GM21360 (cell line): ENCODE results near the gene SFSWAP.

ENCODE experiments used
- ATAC-seq: cut with Tn5 transposase; IDR thresholded peaks from one replicate; pipeline ENCODE4 v1.9.1; 2021; ENCODE audit warnings: mild to moderate bottlenecking, moderate library complexity; ENCODE audit not compliant: unreplicated experiment

SFSWAP gene

GRCh38 chr12:131784909-131785762 lies 74.2 kb downstream of the SFSWAP start:
- no peak for ATAC-seq

DNA sequence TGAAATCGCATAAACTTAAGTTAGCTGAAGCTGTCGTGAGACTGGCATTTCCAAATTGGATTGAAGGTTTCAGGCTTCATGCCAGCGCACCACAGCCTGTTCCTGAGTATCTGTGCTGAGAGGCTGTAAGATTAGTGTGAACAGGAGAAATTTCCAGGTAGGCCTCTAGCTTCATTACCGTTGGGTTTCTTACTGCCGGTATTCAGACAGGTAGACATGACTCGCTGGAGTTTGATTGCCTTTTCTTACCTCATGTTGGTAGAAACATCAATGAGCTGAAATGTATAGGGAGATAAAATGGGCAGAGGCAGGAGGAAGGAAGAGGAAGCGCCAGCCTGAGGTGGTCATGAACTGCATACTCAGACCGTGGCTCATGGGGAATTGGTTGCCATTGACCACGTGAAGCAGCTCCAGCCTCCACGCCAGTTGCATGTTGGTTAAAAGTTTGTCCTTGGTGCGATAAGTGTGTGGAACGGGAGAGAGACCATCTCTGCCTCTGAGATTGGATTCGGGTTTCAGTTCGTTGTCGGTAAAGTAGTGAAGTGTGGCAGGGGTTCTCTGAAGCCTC lies 75.0 kb downstream of the SFSWAP start:
- ATAC-seq = no peak

- no peak for ATAC-seq
Observed at GRCh38 chr12:131786331-131786730, 75.4 kb downstream of the SFSWAP start.

GRCh38 chr12:131787143-131787660 lies 76.3 kb downstream of the SFSWAP start:
- no peak for ATAC-seq

DNA sequence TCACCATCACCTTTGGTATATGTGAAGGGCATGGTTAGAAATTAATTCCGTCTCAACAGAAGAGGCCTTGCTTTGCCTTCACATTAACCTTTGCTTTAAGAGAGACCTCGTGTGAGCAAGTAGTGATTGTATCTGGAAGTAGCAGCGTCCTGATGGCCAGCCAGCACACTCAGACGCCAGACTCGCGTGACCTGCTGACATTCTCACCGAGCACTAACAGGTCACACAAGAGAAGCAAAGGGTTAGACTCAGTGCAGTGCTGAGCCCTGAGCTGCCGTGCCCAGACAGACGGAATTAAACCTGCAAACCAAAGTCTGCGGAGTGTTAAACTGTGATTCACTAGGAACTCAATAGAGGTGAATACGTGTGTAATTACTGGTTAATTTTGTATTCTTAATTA lies 77.2 kb downstream of the SFSWAP start:
- no peak for ATAC-seq

GRCh38 chr12:131789638-131790037 lies 78.7 kb downstream of the SFSWAP start:
- ATAC-seq = no peak

GRCh38 chr12:131793243-131794022 lies 82.5 kb downstream of the SFSWAP start:
- ATAC-seq = no peak

- no peak for ATAC-seq
Observed at GRCh38 chr12:131794061-131794460, 83.2 kb downstream of the SFSWAP start.

GRCh38 chr12:131794573-131794972 lies 83.7 kb downstream of the SFSWAP start:
- no peak for ATAC-seq

GRCh38 chr12:131795064-131795463 lies 84.2 kb downstream of the SFSWAP start:
- ATAC-seq = no peak

DNA sequence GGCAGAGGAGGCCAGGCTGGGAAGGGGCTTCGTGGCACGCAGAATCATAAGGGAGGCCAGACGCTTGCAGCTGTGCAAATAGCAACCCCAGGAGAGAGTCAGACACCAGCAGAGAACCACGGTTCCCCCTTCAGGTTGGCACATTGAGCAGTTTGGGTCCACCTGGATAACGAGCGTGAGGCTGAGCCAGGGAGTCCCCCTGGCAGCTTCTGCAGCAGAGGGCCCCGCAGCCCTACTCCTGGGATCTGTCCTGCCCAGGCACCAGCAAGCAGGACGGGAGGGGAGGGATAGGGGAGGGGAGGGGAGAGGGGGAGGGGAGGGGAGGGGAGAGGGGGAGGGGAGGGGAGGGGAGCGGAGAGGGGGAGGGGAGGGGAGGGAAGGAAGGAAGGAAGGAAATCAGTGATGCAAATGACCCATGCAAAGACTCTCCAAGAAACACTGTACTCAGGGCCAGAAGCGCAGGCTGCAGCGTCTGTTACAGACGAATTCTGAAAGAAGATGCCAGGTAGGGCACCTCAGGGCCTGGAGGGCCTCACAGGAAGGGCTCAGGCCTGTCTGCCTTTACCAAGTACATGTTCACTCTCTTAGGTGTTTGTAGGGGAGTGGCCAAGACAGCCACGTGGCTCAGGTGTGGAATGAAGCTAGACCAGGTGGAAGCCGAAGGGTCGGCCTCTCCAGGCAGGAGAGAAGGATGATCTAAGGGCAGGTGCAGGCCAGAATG lies 85.0 kb downstream of the SFSWAP start:
- no peak for ATAC-seq

DNA sequence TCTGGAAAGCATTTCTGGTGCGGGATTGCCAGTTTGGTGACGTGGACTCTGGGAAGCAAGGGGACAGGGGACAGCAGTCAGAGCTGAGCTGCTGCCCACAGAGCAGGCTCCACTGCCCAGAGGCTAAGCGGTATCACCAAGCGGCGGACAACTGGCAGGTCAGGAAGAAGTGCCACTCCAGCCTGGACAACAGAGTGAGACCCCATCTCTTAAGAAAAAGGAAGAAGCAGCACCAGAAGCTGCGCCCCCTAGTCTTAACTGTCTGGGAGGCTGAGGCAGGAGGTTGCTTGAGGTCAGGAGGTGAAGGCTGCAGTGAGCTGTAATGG lies 85.5 kb downstream of the SFSWAP start:
- no peak for ATAC-seq

GRCh38 chr12:131796754-131797587 lies 86.1 kb downstream of the SFSWAP start:
- ATAC-seq = no peak

DNA sequence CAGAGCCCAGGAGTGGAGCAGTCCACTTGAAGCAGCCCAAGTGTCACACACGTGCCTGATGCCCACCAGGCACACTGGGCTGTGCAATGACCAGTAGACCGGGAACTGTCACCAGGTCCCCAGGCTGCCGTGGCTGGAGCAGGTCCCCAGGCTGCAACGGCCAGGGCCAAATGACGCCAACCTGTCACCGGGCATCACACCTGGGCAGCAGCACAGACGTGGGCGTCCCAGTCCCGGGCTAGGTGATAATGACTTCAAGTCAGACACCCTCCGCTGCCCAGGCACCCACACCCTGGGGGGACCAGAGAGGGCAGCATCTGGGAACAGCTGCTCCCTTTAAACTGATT lies 86.7 kb downstream of the SFSWAP start:
- ATAC-seq = no peak

DNA sequence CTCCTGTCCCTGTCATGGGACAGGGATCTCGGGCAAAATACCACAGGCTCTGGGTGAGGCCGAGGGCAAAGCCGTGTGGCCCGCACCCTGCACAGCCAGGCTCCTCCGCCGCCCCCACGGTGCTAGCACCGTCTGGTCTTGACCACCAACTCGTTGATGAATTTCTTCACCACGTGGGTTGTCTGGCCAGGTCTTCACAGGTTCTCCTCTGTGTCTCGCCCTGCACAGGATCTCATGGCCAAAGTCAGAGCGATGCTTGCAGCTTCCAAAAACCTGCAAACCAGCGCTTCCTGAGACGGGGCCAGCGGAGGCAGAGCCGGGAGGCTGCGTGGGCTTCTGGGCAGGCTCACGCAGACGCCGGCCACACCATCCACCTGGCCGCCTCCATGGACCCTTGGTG lies 88.3 kb downstream of the SFSWAP start:
- no peak for ATAC-seq

DNA sequence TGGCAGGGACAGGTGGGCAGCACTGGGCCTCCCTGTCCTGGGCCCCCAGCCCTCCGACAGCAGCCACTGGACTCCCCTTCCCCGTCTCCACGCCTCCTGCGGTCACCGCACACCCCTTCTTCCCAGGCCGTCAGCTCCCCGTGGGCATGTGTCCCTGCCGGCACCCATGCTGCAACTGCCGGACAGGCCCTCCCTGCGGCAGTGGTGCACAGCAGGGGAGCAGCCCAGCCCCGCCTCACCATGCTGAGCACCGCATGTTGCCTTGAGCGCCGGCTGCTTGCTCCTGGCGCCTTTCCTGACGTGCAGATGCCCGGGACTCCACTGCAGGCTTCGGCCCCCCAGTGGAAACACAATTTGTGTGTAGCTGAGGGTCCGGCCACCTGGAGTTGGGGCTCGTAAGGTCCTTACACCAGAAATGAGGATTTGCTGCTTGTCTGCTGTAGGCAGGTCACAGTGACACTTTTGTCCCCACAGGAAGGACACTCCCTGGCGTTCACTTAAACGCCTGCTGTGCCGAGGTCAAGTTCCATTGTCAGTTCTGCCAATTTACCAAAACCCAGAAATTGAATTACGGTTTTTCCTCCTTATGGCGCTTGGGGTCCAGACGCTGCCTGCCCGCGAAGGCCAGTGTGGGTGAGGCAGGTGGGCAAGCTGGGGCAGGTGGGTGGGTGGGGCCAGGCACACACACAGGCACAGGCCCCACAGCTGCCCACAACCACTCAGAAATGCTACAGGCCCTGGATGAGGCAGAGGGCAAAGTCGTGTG lies 89.1 kb downstream of the SFSWAP start:
- no peak for ATAC-seq

GRCh38 chr12:131800594-131801135 lies 89.8 kb downstream of the SFSWAP start:
- no peak for ATAC-seq

DNA sequence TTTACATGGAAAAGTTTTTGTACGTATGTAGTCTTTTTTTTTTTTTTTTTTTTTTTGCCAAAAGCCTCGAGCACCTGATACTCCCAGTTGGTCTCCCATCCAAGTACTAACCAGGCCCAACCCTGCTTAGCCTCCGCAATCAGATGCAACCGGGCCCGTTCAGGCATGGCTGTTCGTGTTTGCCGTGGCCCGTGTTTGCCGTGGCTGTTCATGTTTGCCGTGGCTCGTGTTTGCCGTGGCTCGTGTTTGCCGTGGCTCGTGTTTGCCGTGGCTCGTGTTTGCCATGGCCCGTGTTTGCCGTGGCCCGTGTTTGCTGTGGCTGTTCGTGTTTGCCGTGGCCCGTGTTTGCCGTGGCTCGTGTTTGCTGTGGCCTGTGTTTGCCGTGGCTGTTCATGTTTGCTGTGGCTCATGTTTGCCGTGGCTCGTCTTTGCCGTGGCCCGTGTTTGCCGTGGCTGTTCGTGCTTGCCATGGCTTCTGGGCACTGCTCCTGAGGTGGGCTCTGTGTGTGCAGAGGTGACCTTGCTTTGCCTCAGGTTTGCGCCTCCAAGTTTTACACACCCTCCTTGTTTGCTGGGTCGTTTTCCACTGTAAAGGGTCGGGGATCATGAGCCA lies 90.5 kb downstream of the SFSWAP start:
- no peak for ATAC-seq

DNA sequence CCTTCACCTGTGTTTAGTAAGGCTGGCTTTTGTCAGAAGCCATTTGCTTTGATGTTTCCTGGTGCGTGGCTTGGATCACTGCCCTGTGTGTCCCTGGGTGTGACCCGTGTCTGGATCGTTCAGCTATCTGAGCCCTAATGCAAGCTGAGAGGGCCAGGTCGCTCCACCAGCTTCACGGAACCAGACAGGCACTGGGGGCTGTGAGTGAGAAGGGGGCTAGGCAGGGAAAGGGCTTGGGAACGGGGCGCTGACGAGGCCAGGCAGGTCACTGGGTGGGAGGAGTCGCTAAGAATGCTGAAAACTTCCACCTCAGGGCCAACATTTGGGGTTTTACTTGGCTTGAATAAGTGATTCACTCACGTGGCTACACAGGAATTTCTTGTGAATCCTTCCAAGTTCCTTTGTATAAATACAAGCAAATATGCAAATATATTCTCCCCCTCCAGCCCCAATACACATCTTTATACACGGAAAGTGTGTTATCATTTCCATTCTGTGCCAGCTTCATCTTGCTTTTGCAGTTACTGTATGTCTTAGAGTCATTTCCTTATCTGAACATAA lies 93.2 kb downstream of the SFSWAP start:
- no peak for ATAC-seq
